NCI-H524 treated with DMSO at 0.1 percent for 48 hours (cell line): ENCODE results near the gene PNLIPRP1.

Experiments
- DNase-seq: peaks from one replicate; lab custom pipeline; 2025; lab: John Stamatoyannopoulos, UW

The PNLIPRP1 gene

GRCh38 chr10:116631871-116632295, 41.1 kb downstream of the PNLIPRP1 start:
- no peak for DNase-seq

GRCh38 chr10:116632596-116633215, 41.9 kb downstream of the PNLIPRP1 start:
- no peak for DNase-seq

- no peak for DNase-seq
Observed at GRCh38 chr10:116633216-116633600, 42.4 kb downstream of the PNLIPRP1 start.

- no peak for DNase-seq
Observed at GRCh38 chr10:116634126-116634975, 43.6 kb downstream of the PNLIPRP1 start.

GRCh38 chr10:116636385-116636784, 45.6 kb downstream of the PNLIPRP1 start:
- no peak for DNase-seq

GRCh38 chr10:116636976-116637375, 46.2 kb downstream of the PNLIPRP1 start:
- DNase-seq = no peak

GRCh38 chr10:116637830-116638229, 47.1 kb downstream of the PNLIPRP1 start:
- DNase-seq = no peak

GRCh38 chr10:116646502-116646901, 55.7 kb downstream of the PNLIPRP1 start:
- no peak for DNase-seq

- no peak for DNase-seq
Observed at GRCh38 chr10:116648903-116649302, 58.1 kb downstream of the PNLIPRP1 start.

GRCh38 chr10:116653885-116654284, 63.1 kb downstream of the PNLIPRP1 start:
- DNase-seq = no peak

- DNase-seq = no peak
Observed at GRCh38 chr10:116654816-116655215, 64.1 kb downstream of the PNLIPRP1 start.

GRCh38 chr10:116655568-116655967, 64.8 kb downstream of the PNLIPRP1 start:
- no peak for DNase-seq

GRCh38 chr10:116656044-116656443, 65.3 kb downstream of the PNLIPRP1 start:
- DNase-seq = no peak

GRCh38 chr10:116657863-116658551, 67.2 kb downstream of the PNLIPRP1 start:
- no peak for DNase-seq
